Suprapubic skin (tissue), 4 donors: ENCODE measurements around the gene ACOX1.

Experiments
- CTCF ChIP-seq, 2 donors: fragments of 200-600 bp in 1 of 2; fragments of 450-650 bp in 1 of 2; sonication (generic) in 1 of 2; IDR thresholded peaks; one replicate each; pipeline ENCODE4 v1.5.1; 2016 to 2019; ENCODE audit warnings: antibody characterized with exemption in 2 of 2, mild to moderate bottlenecking in 1 of 2, moderate library complexity in 1 of 2
- POLR2A ChIP-seq, 2 donors: fragments of 450-650 bp; IDR thresholded peaks; one replicate each; pipeline ENCODE4 v1.6.1; 2017; ENCODE audit warnings: antibody characterized with exemption in 2 of 2, mild to moderate bottlenecking in 2 of 2, moderate library complexity in 2 of 2
- POLR2AphosphoS5 ChIP-seq, 3 donors: sonication (generic); formaldehyde crosslinking; IDR thresholded peaks; one replicate each; pipeline ENCODE4 v1.6.1; 2017; ENCODE audit warnings: antibody characterized with exemption in 3 of 3

- TF ChIP-seq POLR2A (IDR thresholded peaks at IDR 0.05) (no peak), POLR2AphosphoS5 (IDR thresholded peaks at IDR 0.05) (no peak), CTCF (IDR thresholded peaks at IDR 0.05) (no peak)
These were observed 43.3 kb upstream of the ACOX1 start for GRCh38 chr17:76022285-76022684.
